ENCODE data around the gene CADM2.

GRCh38 chr3:85075663-85076062 lies 116.9 kb downstream of the CADM2 start:
- TF ChIP-seq POLR2A (IDR thresholded peaks at IDR 0.05; ENCODE audit: low read depth, low read length) (no peak), TAF1 (IDR thresholded peaks at IDR 0.05; ENCODE audit: borderline replicate concordance, low read depth, low read length) (no peak)

Measured in GM12892 (cell line).